Measurements from ENCODE around the gene WIPI1. TPM values are rescaled to one million over a fixed set of nuclear protein-coding genes. Genes with fewer than 3 reads are reported as not detected.

Gene WIPI1
- total and polyA plus RNA-seq, 2 of the 13 experiments (the other 11 are each of a cell fraction or from before 2014, with no cell fraction given): 29.4 to 141 TPM

- POLR2A ChIA-PET: no interaction called here
- no peak overlapping the region for H3K4me2 ChIP-seq (ENCODE audit: low read depth, low read length)
- H3K27ac ChIP-seq (ENCODE audit: extremely low read length, insufficient read depth, low read length): no peak overlapping the region
- whole genome bisulfite sequencing (ENCODE audit: low lambda C conversion rate): 95% methylated on average over 14 of the region's 14 CpGs
- no peak overlapping the region for H2AFZ ChIP-seq (ENCODE audit: low read length)
- peaks cover 37 to 71% of the 10 kb centered on the region in 2 experiments for H3K36me3 ChIP-seq (replicated peaks in 1 of 2; ENCODE audit: control insufficient read depth in 1 of 2, insufficient read depth in 2 of 2, low read length in 2 of 2)
- CTCF ChIA-PET (ENCODE audit: low intra/inter-chr PET ratio, low total read pairs): interaction anchor here (0.8 to 1.6 kb wide), 2 partner anchors 167 to 169 kb away, joined by 3 to 4 read pairs; no protein-coding TSS in a partner anchor
- H4K20me1 ChIP-seq (ENCODE audit: insufficient read depth, low read length): no peaks in the 10 kb centered on the region
- no peaks in the 10 kb centered on the region for H3K27me3 ChIP-seq (ENCODE audit: control insufficient read depth in 1 of 2, insufficient read depth in 2 of 2, low read length in 2 of 2)
- peaks cover 15% of the 10 kb centered on the region for H3K4me1 ChIP-seq (ENCODE audit: insufficient read depth, low read length)
- FAIRE-seq (no peak), DNase-seq (ENCODE audit: low spot score) (no peak), ATAC-seq (no peak)
- H3K9me3 ChIP-seq (ENCODE audit: low read length): no peaks in the 10 kb centered on the region
- no peak for TF ChIP-seq ZNF12 (CRISPR knock-in tag; IDR thresholded peaks at IDR 0.05)
- TF ChIP-seq FOXP1 (IDR thresholded peaks at IDR 0.05): no peak
- TF ChIP-seq FOXP1 (CRISPR knock-in tag; IDR thresholded peaks at IDR 0.05): no peak
- TF ChIP-seq REL (CRISPR knock-in tag; conservative IDR thresholded peaks at IDR 0.05): no peak
- peak; percentile 23; the same call in 1 of the 2 replicates for TF ChIP-seq ZNF563 (CRISPR knock-in tag; IDR thresholded peaks at IDR 0.05)
- no peak for TF ChIP-seq ATM (IDR thresholded peaks at IDR 0.05; ENCODE audit: borderline replicate concordance)
- TF ChIP-seq, protein P1, sequence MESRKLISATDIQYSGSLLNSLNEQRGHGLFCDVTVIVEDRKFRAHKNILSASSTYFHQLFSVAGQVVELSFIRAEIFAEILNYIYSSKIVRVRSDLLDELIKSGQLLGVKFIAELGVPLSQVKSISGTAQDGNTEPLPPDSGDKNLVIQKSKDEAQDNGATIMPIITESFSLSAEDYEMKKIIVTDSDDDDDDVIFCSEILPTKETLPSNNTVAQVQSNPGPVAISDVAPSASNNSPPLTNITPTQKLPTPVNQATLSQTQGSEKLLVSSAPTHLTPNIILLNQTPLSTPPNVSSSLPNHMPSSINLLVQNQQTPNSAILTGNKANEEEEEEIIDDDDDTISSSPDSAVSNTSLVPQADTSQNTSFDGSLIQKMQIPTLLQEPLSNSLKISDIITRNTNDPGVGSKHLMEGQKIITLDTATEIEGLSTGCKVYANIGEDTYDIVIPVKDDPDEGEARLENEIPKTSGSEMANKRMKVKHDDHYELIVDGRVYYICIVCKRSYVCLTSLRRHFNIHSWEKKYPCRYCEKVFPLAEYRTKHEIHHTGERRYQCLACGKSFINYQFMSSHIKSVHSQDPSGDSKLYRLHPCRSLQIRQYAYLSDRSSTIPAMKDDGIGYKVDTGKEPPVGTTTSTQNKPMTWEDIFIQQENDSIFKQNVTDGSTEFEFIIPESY (CRISPR knock-in tag; IDR thresholded peaks at IDR 0.05): no peak
- TF ChIP-seq ZNF207 (IDR thresholded peaks at IDR 0.05; ENCODE audit: borderline replicate concordance): no peak
- H3K9ac ChIP-seq (ENCODE audit: insufficient read depth, low read depth, low read length): no peak overlapping the region
- BruUV-seq (replicated peaks): no TSS peak
- intact Hi-C loops (cut with micrococcal nuclease; ENCODE audit: unreplicated experiment) (no loop called here), in situ Hi-C loops (cut with HindIII; ENCODE audit: extremely low pct_ligation_motif_present, low pct_unique_long_range_greater_than_20kb) (loop anchor here (5.0 kb wide), 1 partner anchor 170 kb away; no protein-coding TSS in a partner anchor)
- H3K79me2 ChIP-seq (ENCODE audit: insufficient read depth, low read length): no peaks in the 10 kb centered on the region
- H3K4me3 ChIP-seq (replicated peaks in 1 of 3; ENCODE audit: insufficient read depth in 1 of 3, low read depth in 2 of 3, low read length in 3 of 3): no peak overlapping the region
Observed at GRCh38 chr17:68432086-68432864, 25.0 kb downstream of the WIPI1 start.

Measured in HepG2 (cell line).